K562 treated with DMSO at 1 percent for 24 hours (cell line): ENCODE measurements around the gene DERL2. TPM values are rescaled to one million over a fixed set of nuclear protein-coding genes. Genes with fewer than 3 reads are reported as not detected.

Source experiments
- total RNA-seq: library from RNA; unstranded; fragments of 300-600 nt; gene quantifications from 2 replicates; pipeline ENCODE4 v1.2.3, GENCODE V29; 2022; ENCODE audit warnings: low read depth; ENCODE audit not compliant: insufficient read depth

Gene DERL2
- 11.1 TPM in 2 replicates for total RNA-seq

DNA sequence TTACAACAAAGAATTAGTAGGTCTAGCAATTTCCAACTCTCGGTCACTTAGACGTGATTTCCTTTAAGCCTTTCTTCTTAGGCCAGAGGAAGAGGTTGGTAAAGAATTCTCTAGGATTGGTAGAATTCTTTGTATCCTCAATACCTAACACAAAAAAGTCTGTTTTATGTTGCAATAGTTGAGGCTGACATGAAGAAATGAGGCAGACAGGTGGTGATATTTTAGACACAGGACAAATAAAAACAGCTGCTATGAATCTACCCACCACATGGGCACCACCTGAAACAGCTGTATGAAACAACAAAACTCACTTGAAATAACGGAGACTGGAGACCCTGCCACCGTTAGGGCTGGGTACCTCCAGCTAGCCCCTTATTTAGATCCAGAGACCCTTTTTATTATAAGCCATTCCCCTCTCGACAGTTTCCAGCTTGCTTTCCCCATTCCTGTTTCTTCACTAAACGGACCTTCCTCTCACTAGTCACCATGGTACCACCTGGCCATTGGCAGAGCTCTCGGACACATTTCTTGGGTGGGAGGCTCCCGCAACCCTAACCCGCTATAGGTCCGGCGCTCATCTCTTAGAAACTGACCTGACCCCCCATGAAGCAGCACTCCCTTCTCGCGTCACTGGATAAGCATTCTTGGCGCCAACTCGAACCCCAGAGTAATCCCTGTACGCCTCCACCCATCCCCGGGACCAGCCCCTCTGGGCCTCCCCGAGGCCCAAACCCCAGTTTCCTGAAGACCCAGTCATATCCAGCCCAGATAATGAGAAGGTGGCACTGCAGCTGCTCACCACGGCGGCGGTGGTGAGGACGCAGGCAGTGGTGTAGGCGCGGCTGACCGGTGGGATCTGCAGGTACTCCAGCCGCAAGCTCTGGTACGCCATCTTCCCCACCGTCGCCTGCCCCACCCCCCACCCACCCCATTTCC, at the start of gene DERL2:
TSS of gene DERL2 (minus strand) at position 909 of the 936 bp plus-strand sequence. CDS start at position 892, 17 bp downstream.

DNA sequence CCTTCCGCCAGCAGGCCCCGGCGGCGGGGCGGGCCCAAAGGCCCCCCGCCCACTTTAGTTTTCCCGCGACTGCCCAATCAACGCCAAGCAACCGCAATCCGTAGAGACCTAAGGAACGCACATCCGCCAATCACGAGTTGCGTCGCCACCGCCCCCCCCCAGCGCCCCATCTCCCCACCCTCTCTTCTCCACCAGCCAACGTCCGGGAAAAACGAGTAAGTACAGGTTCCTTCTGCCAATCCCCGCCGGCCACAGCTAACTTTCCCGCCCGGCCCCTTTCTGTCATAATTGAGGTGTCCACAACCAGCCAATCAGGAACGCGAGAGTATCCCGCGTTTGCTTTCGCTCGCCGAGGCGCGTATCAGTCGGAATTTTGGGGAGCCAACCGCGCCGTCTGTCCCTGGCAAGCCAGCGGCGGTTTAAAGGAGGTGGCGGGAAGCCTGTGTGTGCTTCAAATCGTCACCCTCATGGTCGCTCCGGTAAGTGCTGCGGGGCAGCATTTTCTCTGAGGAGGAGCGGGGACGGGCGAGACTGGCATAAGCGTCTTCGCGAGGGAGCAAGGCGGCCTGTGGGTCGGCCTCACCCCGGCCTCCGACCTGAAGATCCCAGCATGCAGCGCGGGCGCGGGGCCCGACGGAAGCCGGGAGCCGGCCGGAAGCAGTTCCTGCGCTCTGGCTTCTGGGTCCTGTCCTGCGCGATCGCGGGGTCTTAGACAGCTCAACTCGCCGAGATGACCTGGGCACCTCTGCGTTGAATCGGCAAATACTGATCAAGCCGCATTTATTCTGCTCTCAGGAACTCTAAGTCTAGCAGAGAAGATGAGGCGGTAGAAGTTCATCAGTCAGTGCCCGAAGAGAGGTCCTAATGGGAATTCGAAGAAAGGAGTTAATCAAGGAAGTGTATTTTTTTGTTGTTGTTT, 487 bp upstream of the DERL2 start, which contains the start of gene MIS12:
TSS of gene MIS12 (plus strand) at position 361 of the 919 bp plus-strand sequence. CDS start 2,297 bp downstream, outside the sequence.

DNA sequence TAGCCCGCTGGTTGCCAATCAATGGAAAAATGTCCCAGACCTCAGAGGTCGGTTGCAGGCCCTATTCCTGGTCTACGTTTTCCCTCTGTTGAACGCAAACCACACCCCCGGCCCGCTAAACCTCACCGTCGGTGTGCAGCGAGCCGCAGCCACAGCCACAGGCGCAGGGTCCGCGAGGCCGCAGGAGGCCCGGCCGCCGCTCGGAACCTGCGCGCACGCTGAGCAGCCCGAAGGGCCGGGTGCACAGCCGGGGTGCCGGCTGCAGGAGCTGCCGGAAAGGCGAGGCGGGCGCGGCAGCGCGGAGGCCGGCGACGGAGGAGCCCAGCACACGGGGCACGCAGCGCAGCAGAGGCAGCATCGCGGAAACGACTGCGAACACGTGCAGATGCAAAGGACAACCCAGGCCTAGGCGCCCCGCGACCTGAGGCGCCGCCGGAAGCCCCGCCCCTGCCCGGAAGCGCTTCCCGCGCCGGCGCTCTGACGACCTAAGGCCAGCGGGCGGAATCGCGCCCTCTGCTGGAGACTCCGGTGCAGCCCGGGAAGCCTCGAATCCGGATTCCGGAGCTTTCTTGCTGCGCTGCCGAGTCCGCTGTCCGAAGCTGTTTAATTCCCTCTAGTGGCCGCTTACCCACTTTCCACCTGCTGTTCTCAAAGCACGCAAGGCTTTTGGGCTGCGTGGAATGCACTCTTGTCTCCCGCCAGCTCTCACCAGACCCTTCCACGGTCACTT, 47.1 kb downstream of the DERL2 start, which contains the start of gene C1QBP:
TSS of gene C1QBP (minus strand) at position 440 of the 730 bp plus-strand sequence. CDS start at position 358, 82 bp downstream.

Other genes starting within 250 kb of the DERL2 start
- 10.4 and 15.5 TPM in 2 replicates for gene RABEP1, start 203.9 kb downstream of the DERL2 start, total RNA-seq
- 33.9 and 40.8 TPM in 2 replicates for gene NUP88, start 66.5 kb downstream of the DERL2 start, total RNA-seq
- gene RPAIN, start 66.0 kb downstream of the DERL2 start, total RNA-seq, result 24.6 and 28.0 TPM in 2 replicates
- gene C1QBP, start 47.0 kb downstream of the DERL2 start, total RNA-seq, result 130 and 136 TPM in 2 replicates
- gene DHX33, start 17.2 kb downstream of the DERL2 start, total RNA-seq, result 2.6 and 4.7 TPM in 2 replicates
- 10.2 and 18.0 TPM in 2 replicates for gene MIS12, start 388 bp upstream of the DERL2 start, total RNA-seq
- 41.1 and 56.6 TPM in 2 replicates for gene NLRP1, start 98.3 kb upstream of the DERL2 start, total RNA-seq